GM18870 (cell line): ENCODE data around the gene MAP3K4.

Experiments used
- ATAC-seq: cut with Tn5 transposase; IDR thresholded peaks from one replicate; pipeline ENCODE4 v1.9.1; 2021; ENCODE audit warnings: moderate library complexity; ENCODE audit not compliant: unreplicated experiment

MAP3K4 gene

DNA sequence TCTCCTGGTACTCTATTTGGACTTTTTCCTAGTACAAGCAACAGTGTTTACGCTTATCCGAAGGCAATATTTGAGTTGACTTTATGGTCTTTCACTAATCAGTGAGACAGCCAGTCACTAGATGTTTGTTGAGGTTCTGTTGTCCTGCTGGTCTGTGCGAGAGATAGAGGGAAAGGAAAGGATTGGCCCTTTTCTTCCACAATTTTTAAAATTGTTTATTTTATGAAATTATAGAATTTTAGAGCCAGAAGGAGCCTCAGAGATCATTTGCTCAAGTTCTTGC lies 44.4 kb downstream of the MAP3K4 start:
- no peak for ATAC-seq

DNA sequence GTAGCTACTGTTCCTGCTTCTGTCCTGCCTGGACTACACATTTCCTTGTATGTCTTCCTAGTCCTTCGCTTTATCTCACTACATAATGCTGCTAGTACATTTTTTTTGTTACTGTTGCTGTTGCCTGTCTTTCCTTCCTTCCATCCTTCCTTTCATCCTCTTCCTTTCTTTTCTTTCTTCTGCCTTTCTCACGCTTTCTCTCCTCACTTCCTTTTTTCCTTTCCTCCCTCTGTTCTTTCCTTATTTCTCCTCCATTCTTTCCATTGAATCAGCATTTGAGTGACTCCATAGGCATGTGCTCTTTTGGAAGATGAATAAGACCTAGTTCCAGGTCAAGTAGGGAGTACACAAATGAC lies 46.3 kb downstream of the MAP3K4 start:
- no peak for ATAC-seq

DNA sequence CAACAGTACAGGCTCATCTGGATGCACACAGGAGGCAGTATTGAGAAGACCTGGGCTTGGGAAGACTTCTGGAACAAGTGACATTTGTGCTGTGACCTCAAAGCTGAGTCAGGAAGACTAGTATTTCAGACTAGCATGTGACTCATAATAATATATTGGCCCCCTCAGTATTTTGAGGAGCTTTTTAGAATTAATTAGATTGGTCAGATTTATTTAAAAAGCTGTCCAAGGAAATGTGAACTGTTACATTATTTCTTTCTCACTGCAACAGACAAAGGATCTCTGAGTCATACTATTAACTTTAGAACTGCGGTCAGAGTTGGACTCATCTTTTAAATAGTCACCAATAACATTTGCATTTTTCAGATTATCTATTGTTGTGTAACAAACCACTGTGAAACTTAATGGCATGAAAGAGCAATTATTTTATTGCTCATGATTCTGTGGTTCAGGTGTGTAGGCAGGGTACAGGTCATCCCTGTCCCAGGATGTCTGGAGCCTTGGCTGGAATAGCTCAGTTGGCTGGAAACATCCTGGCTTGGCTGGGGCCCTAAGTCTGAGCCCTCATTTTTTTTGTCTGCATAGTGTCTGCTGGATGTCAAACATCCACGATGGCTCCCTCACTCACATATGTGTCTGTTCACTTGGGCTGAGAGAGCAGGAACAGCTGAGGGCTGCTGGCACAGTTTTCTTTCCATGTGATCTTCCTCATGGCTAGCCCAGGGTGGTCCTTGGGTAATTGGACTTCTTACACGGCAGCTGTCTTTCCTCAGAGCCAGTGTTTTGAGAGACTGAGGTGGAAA lies 46.9 kb downstream of the MAP3K4 start:
- peak; percentile 92 for ATAC-seq

DNA sequence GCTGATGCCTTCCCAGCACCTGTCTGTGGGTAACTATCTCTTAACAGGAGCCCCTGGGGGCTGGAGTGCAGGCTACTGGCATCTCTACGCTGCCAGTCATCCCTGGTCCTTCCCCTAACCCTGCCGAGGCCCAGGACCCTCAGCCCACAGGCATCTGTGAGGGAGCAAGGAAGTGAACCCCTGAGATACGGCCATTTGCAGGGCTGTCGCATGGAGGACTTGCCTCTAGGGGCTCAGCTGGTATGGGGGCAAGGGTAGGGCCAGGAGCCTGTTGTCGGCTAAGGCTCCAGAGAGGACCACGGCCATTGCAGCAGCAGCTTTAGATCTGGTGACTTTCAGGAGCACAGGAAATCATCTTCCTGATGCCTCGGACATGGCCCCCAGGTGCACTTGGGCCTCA lies 49.7 kb downstream of the MAP3K4 start:
- ATAC-seq, result no peak

DNA sequence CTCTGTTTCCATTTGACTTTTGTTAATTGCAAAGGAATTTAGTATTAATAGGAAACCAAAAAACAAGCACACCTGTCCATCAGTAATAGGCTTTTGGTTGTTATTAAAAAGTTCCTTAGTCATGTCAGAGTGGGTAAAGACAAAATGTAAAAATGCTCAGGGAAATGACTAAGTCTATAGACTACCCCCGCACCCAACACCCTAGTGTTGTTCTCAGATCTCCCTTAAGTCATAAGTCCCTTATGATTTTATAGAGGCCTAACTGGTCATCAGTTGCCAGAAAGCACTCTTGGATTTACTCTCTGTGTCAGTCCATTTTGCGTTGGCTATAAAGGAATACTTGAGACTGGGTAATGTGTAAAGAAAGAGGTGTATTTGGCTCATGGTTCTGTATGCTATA lies 52.8 kb downstream of the MAP3K4 start:
- no peak for ATAC-seq

DNA sequence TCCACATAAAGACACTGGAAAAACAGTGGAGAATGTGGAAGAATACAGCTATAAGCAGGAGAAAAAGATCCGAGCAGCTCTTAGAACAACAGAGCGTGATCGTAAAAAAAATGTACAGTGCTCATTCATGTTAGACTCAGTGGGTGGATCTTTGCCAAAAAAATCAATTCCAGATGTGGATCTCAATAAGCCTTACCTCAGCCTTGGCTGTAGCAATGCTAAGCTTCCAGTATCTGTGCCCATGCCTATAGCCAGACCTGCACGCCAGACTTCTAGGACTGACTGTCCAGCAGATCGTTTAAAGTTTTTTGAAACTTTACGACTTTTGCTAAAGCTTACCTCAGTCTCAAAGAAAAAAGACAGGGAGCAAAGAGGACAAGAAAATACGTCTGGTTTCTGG lies 57.1 kb downstream of the MAP3K4 start:
- no peak for ATAC-seq

DNA sequence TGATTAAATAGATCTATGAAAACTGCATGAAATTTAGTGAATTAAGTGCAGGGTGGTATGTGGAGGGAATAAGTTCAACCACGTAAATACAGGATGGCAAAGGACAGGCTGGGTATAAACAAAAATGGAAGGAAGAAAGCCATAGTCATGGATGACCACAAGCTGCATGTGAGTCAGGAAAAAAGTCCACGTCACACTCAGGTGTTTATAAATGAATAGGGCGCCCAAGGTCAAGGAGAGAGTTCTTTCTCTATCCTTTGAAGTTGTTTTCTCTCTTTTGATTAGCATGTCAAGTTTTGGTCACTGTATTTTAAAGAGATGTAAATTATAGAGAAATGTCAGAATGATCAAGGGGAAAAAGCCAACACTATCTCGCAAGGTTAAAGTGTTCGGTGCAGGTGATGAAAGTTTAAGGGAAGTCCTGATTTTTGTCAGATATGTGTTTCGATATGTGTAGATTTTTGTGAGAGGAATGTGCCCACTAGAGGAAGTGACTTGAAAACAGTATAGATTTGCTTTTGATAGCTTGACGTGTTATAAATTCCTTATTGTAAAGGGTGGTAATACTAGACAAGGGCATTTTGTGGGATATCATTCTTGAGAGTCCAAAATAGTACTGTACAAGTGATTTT lies 58.7 kb downstream of the MAP3K4 start:
- no peak for ATAC-seq

DNA sequence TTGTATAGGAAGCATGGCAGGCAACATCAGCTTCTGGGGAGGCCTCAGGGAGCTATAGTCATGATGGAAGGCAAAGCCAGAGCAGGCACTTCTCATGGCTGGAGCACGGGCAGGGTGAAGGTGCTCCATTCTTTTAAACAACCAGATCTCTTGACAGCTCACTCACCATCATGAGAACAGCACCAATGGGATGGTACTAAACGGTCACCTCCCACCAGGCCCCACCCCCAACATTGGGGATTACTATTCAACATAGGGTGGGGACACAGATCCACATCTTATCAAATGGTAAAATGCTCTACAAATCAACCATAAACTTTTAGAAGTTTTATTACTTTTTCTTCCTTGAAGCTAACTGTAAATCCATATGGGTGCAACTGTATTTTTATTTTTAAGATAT lies 61.5 kb downstream of the MAP3K4 start:
- no peak for ATAC-seq

DNA sequence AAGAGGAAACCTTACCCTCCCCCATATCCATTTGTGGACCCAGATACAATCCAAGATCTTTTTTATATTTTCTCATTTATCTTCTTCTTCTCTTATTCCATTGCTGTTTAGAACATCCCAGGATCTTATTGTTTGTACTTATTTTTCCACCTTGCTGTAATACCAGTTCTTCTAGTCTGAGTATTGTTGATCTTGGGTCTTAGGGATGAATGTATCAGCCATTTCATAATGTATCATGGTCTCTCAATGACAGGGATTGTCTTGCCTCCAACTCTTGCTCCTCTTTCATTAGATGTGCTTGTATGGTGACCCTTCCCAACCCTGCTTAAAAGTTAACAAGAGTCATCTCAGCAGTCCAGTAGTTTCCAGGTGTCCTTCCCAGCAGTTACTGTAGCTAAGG lies 63.3 kb downstream of the MAP3K4 start:
- ATAC-seq, result no peak

DNA sequence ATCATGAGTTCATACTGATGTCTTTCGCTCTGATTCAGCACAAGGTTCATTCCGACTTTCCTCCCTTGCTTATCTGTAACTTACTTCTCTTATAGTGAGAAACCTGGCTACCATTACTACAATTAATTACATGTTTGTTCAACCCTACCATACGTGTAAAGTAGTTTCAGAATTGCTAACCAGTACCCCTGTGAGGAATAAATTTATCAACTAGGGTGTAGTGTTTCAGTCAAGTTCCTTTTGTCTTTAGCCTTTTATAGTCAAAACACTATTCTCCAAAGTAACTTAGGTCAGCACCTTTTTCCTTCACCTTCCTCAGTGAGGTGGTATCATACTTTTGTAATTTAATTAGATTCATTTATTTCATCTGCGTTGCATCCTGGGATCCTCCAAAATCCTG lies 64.9 kb downstream of the MAP3K4 start:
- ATAC-seq, result no peak

DNA sequence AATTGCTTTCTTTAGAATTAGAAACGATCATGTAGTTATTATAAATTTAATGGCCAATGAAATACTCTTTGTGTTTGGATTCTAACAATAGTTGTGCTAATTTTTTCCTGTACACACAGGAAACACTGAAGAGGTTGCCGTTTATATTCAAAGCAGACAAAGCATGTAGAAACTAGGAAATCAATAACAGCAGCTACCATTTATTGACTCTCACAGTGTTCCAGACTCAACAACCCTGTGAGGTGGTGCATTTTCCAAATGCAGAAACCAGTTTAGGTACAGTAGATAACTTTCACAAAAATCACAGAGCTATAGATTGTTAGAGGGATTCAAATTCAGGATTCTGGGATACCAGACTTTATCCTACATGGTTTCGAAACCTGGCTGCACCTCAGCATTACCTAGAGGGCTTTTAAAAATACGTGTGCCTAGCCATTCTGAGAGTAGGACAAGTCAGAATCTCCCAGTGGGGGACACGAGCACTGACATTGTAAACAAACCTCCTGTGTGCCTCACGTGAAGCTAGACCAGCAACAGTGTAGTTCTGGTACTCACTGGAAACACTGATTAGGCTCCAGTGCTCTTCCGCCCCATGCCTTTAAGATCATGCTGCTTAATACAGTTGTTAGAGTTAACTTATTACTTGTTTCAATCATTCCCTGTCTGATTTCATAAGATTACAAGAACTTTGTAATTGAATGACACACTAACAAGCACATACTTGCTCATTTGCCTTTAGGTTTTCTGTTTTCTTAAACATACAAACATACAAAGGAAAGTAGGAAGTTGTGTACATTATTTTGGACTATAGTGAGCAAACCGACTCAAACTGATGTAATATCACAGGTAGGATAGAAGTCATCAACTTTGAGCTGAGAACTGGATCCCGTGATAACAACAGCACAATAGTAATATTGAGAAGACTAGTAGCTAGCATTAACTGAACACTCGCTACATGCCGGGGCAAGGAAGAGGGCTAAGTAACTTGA lies 65.8 kb downstream of the MAP3K4 start:
- ATAC-seq, result no peak

DNA sequence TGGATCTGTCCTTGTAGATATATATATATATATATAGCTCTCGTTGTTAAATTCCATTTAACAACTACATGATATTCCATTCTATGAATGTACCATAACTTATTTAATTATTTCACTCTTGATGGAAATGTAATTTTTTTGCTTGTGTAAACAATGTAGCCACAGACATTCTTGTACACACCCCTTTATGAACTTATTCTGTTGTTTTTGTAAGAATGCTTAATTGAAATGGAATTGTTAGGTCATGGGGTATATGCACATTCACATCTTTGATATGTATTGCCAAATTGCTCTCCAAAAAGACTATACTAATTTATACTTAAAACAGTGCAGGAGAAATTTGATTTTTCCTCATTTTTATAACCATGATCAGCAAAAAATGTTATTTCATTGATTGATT lies 67.2 kb downstream of the MAP3K4 start:
- ATAC-seq, result no peak

DNA sequence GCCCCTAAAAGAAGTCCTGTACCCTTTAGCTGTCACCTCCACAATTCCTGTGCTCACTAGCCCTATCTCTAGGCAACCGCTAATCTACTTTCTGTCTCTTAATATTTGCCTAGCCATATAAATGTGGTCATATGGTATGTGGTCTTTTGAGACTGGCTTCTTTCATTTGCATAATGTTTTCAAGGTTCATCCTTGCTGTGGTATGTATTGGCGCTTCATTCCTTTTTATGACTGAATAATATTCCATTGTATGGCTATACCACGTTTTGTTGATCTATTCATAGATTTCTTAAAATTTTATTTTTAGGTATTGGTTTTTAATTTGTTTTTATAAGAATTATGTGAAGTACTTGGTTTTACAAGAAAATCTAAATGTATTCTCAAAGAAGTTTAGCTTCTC lies 70.0 kb downstream of the MAP3K4 start:
- no peak for ATAC-seq

DNA sequence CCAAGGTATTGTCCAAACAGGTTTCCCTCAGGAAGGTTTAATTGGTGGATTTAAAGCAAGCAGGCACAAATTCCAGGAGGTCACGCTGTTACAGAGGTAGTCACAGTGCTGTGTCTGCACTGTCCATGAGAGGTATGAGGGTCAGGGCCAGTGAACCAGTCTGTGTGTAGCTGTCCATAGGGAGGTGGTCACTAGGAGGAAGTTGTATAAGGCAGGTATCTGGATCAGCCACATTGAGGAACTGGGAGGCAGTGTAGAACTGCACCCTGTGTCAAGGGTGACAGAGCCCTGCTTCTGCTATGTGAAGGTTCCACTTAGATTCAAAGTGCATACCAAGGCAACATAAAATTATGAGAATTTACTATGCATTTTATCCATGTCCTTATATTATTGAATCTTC lies 73.3 kb downstream of the MAP3K4 start:
- ATAC-seq, result no peak

DNA sequence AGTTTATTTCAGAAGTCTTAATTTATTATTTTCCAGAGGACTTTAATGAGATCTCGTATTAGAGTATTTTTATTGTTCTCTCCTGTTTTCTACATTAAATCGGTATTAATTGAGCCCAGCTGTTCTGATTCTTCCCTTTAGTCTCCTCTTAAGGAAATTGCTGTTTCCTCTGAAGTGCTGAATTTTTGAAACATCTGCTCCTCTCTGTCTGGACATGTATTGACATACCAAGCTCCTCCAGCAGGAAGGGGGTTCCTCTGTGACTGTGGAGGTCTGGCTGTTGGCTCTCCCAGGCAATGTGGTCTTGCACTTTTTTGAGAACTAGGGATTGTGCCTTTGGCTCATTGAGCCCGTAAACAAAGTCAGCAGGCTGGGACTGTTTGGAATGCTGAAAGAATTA lies 74.9 kb downstream of the MAP3K4 start:
- no peak for ATAC-seq

DNA sequence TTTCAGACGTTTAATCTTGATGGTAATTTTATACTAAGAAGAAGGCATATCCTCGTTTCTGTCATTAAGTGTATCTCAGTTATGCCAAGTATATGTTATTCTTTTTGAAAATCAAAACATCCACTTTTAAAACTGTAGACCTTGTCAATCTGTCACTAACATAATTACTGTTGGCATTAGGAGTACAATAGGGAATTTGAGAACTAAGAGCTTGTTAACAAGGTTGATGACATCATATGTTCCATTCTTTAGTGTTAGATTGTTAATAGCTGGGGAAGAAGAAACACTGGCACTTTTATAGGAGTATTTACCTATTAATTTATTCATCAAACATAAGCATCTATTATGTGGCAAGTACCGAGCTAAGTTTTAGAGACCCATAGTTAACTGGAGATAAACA lies 76.2 kb downstream of the MAP3K4 start:
- ATAC-seq, result no peak

DNA sequence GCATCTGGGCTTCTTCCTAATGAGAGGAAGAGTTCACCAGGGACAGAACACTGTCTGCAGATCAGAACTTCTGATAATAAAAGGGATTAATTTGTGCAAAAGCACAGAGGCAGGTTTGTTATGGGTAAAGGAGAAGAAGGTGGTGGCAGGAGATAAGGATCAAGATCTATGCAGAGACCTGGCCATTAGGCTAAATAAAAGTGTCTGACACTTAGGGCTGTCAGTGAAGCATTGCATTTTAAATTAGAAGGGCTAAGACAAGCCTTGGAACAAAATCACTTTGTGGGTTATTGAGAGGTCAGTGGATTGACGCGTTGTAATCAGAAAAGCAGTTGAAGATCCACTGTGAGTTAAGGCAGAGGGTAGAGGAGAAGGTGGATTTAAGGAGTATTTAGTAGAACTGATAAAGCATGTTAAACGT lies 76.8 kb downstream of the MAP3K4 start:
- ATAC-seq, result no peak

DNA sequence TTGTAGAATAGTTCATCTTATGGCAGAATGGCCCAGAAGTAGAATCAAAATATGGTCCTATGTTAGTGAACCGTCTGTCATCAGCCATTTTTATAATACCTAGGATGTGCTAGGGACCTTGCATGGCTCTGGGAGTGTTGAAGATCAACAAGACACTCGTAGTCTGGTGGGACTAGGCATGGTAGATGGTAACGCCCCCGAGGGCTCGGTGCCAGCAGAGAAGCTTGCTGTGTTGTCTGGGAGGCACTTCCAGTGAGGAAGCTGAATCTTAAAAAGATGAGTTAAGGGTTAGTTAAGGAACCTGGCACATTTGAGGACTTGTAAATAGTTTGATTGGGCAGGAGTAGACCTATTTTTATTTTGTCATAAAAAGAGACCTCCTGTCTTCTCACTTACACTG lies 82.4 kb downstream of the MAP3K4 start:
- no peak for ATAC-seq

DNA sequence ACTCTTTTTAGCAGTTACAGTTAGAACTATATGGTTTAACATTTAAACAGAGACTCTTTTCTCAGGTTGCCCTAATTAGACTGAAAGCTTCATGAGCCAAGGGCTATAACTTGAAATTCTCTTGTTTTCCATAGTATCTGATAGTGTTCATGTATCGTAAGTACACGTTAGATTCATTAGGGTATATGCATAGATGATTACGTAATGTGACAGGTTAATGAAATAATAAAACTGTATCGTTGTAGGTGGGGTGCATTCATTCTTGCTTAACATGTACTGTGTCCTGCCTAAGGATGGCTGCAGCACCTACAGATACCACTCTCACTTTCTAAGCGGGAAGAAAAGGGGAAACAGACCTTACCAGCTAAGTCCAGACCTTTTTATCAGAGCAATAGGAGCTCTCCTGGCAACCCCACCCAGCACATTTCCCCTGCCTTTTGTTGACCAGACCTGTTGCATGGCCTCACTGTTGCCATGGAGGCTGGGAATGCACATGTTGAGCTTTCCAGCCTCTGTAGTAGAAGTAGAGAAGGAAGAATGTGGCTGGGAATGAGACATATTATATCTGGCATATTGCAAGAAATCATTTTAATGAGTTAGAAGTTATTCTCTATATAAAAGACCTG lies 83.0 kb downstream of the MAP3K4 start:
- ATAC-seq, result no peak

DNA sequence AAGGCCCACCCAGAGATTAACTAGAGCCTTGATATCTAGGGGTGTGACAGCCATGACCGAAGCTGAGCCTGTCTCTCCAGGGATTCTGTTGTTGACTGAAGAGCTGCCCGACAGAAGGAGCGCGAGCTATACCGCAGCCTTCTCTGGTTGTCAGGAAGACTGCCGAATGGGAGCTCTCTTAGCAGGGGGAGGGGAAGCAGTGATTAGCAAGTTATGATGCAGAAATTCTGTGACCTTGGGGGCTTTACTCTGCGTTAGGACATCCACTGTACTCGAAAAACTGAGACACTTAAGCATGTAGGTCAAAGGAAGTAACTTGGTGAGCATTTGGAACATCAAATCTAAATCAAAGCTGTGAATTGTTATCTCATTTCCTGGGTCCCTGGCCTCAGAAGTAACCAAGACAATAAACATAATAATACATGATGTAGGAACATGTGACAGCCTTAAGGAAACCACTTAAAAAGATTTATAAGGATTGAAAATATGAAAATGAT lies 84.7 kb downstream of the MAP3K4 start:
- no peak for ATAC-seq

DNA sequence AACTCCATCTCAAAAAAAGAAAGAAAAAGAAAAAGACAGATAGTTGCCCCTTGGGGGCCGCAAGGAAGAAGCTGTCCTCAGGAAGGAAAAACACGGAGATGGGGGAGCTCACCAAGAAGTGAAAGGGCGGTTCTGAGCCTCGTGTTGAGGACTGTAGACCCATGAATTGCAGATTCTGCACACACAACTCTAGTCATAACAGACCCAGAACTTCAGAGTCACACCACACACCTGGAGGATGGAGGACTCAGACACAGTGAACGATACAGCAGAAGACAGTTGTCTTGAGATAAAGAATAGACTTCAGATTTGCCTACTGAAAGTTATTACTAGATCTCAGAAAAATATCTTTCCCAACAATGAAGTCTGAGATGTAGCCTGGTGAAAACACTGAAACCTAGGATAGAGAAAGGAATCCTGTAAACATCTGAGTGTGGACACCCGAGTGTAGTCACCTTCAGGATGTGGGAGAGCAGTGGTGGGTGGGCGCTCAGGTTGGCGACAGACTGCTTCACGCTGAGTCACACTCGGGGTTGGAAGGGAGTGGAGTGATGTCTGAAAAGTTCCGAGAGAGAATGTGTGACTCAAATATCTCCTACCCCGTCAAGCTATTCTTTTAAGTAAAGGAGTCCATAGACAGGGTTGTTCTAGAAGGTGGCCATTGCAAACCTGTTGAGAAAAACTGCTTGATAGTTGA lies 88.1 kb downstream of the MAP3K4 start:
- no peak for ATAC-seq
